ENCODE data around the gene PTPN18.
"Not testable (repeated sequence)": the region's sequence is repeated elsewhere in the genome, so short reads cannot be mapped to it uniquely, and the experiment has no call there.

Gene PTPN18

GRCh38 chr2:130355578-130356431, at the start of gene PTPN18:
TSS of gene PTPN18 (plus strand) at chr2:130356056. CDS start at chr2:130356108, 52 bp downstream.
- DNase-seq = no peak

GRCh38 chr2:130307850-130308249, 48.0 kb upstream of the PTPN18 start:
- DNase-seq = no peak

- DNase-seq = no peak
Observed at GRCh38 chr2:130310881-130311280, 45.0 kb upstream of the PTPN18 start.

- DNase-seq = no peak
Observed at GRCh38 chr2:130313812-130314334, 42.0 kb upstream of the PTPN18 start.

- no peak for DNase-seq
Observed at GRCh38 chr2:130314377-130314776, 41.5 kb upstream of the PTPN18 start.

GRCh38 chr2:130316596-130316995, 39.3 kb upstream of the PTPN18 start:
- DNase-seq = no peak

GRCh38 chr2:130318906-130319305, 37.0 kb upstream of the PTPN18 start:
- no peak for DNase-seq

GRCh38 chr2:130319536-130319935, 36.3 kb upstream of the PTPN18 start:
- DNase-seq = no peak

- no peak for DNase-seq
Observed at GRCh38 chr2:130327703-130328527, 27.9 kb upstream of the PTPN18 start.

- no peak for DNase-seq
Observed at GRCh38 chr2:130328710-130329109, 27.1 kb upstream of the PTPN18 start.

GRCh38 chr2:130332271-130333073, 23.4 kb upstream of the PTPN18 start:
- no peak for DNase-seq

- DNase-seq = not testable (repeated sequence)
Observed at GRCh38 chr2:130333253-130333652, 22.6 kb upstream of the PTPN18 start.

GRCh38 chr2:130334026-130334425, 21.8 kb upstream of the PTPN18 start:
- DNase-seq = no peak

GRCh38 chr2:130335226-130335625, 20.6 kb upstream of the PTPN18 start:
- no peak for DNase-seq

GRCh38 chr2:130336150-130336876, 19.5 kb upstream of the PTPN18 start:
- no peak for DNase-seq

- no peak for DNase-seq
Observed at GRCh38 chr2:130336877-130337734, 18.8 kb upstream of the PTPN18 start.

GRCh38 chr2:130337735-130338325, 18.0 kb upstream of the PTPN18 start:
- no peak for DNase-seq

GRCh38 chr2:130338793-130339345, 17.0 kb upstream of the PTPN18 start:
- no peak for DNase-seq

- no peak for DNase-seq
Observed at GRCh38 chr2:130339885-130340745, 15.7 kb upstream of the PTPN18 start.

Measured in NCI-H524 treated with DMSO at 0.1 percent for 48 hours (cell line).